Liver (tissue), 9 donors: ENCODE data around the gene CRYBG1. TPM values are rescaled to one million over a fixed set of nuclear protein-coding genes. Genes with fewer than 3 reads are reported as not detected.

Experiments
- DNase-seq: peaks from one replicate; pipeline ENCODE4 v3.0.0-alpha.2; 2017; ENCODE audit warnings: low spot score
- H3K27ac ChIP-seq, 2 donors: one replicate each; pipeline ENCODE4 v1.7.0; 2013; ENCODE audit warnings: inconsistent platforms in 2 of 2, low read length in 2 of 2, control low read depth in 1 of 2, low read depth in 1 of 2, mild to moderate bottlenecking in 1 of 2
- H3K27me3 ChIP-seq, 4 donors: one replicate each; pipeline versions ENCODE4 v1.6.1 to v1.7.0; 2013; ENCODE audit warnings: low read length in 3 of 4, inconsistent platforms in 1 of 4, mild to moderate bottlenecking in 1 of 4, moderate library complexity in 1 of 4; ENCODE audit not compliant: control insufficient read depth in 4 of 4, insufficient read depth in 4 of 4
- H3K36me3 ChIP-seq, 4 donors: one replicate each; pipeline versions ENCODE4 v1.6.1 to v1.7.0; 2013; ENCODE audit warnings: low read length in 3 of 4, mild to moderate bottlenecking in 3 of 4, low read depth in 1 of 4, moderate library complexity in 1 of 4; ENCODE audit not compliant: control insufficient read depth in 4 of 4, insufficient read depth in 3 of 4
- H3K4me1 ChIP-seq, 4 donors: one replicate each; pipeline versions ENCODE4 v1.6.1 to v1.7.0; 2013; ENCODE audit warnings: low read length in 3 of 4, mild to moderate bottlenecking in 3 of 4, moderate library complexity in 1 of 4; ENCODE audit not compliant: control insufficient read depth in 4 of 4, insufficient read depth in 4 of 4
- H3K4me3 ChIP-seq, 3 donors: one replicate each; pipeline versions ENCODE4 v1.6.1 to v1.7.0; 2013; ENCODE audit warnings: low read length in 3 of 3, control low read depth in 1 of 3, low read depth in 1 of 3, mild to moderate bottlenecking in 1 of 3
- H3K9ac ChIP-seq, 2 donors: one replicate each; pipeline ENCODE4 v1.7.0; 2013; ENCODE audit warnings: low read length in 2 of 2, mild to moderate bottlenecking in 2 of 2, moderate library complexity in 2 of 2, control low read depth in 1 of 2, low read depth in 1 of 2
- H3K9me3 ChIP-seq, 4 donors: one replicate each; pipeline versions ENCODE4 v1.6.1 to v1.7.0; 2013; ENCODE audit warnings: low read length in 3 of 4; ENCODE audit not compliant: control insufficient read depth in 4 of 4
- EGR1 ChIP-seq, 2 donors: IDR thresholded peaks; 2 replicates each; pipeline ENCODE4 v1.6.1; 2016 to 2018; ENCODE audit warnings: antibody characterized with exemption in 2 of 2, low read depth in 2 of 2
- FOXA1 ChIP-seq: IDR thresholded peaks from 2 replicates; pipeline ENCODE4 v1.6.1; 2016; ENCODE audit warnings: antibody characterized with exemption
- FOXA2 ChIP-seq: IDR thresholded peaks from 2 replicates; pipeline ENCODE4 v1.6.1; 2016; ENCODE audit warnings: antibody characterized with exemption
- GABPA ChIP-seq, 2 donors: IDR thresholded peaks in 1 of 2; conservative IDR thresholded peaks in 1 of 2; 2 replicates each; pipeline ENCODE4 v1.6.1; 2016; ENCODE audit warnings: antibody characterized with exemption in 2 of 2, mild to moderate bottlenecking in 1 of 2, moderate library complexity in 1 of 2
- HNF4A ChIP-seq, 2 donors: conservative IDR thresholded peaks; 2 replicates each; pipeline ENCODE4 v1.6.1; 2016; ENCODE audit warnings: antibody characterized with exemption in 2 of 2, mild to moderate bottlenecking in 2 of 2
- JUND ChIP-seq, 2 donors: IDR thresholded peaks; 2 replicates each; pipeline ENCODE4 v1.6.1; 2016; ENCODE audit warnings: antibody characterized with exemption in 2 of 2
- NR2F2 ChIP-seq: IDR thresholded peaks from 2 replicates; pipeline ENCODE4 v1.6.1; 2016; ENCODE audit warnings: antibody characterized with exemption
- RAD21 ChIP-seq, 2 donors: IDR thresholded peaks; 2 replicates each; pipeline ENCODE4 v1.6.1; 2016; ENCODE audit warnings: antibody characterized with exemption in 2 of 2, mild to moderate bottlenecking in 2 of 2
- RXRA ChIP-seq, 2 donors: IDR thresholded peaks; 2 replicates each; pipeline ENCODE4 v1.6.1; 2017 to 2018; ENCODE audit warnings: antibody characterized with exemption in 2 of 2, mild to moderate bottlenecking in 1 of 2
- SP1 ChIP-seq: IDR thresholded peaks from 2 replicates; pipeline ENCODE4 v1.6.1; 2018; ENCODE audit warnings: antibody characterized with exemption, mild to moderate bottlenecking
- TAF1 ChIP-seq: conservative IDR thresholded peaks from 2 replicates; pipeline ENCODE4 v1.6.1; 2016; ENCODE audit warnings: antibody characterized with exemption, mild to moderate bottlenecking
- YY1 ChIP-seq: IDR thresholded peaks from 2 replicates; pipeline ENCODE4 v1.6.1; 2016; ENCODE audit warnings: antibody characterized with exemption, mild to moderate bottlenecking
- WGBS: extraction: QIAGEN DNeasy Blood & Tissue Kit; methylation state at CpG from one replicate; pipeline ENCODE4 v1.1.7; 2013; 5-methylcytosine and 5-hydroxymethylcytosine counted together
- polyA plus RNA-seq, 2 donors: library from polyadenylated mRNA; stranded (reverse) in 1 of 2; unstranded in 1 of 2; fragments of 200-250 nt in 1 of 2; fragments of >200 nt in 1 of 2; fragmentation: Nextera tagmentation in 1 of 2; extraction: Ambion mirVana in 1 of 2; gene quantifications; one replicate each; pipeline versions ENCODE4 v1.2.1 to v1.2.3, GENCODE V29; 2013 to 2015
- total RNA-seq, 2 donors: library from RNA; depleted of rRNA; stranded (reverse); fragments of >200 nt; gene quantifications; one replicate each; pipeline ENCODE4 v1.2.3, GENCODE V29; 2014
- TF ChIP-seq, protein P1 (sequence below): IDR thresholded peaks from 2 replicates; pipeline ENCODE4 v1.6.1; 2016; ENCODE audit warnings: antibody characterized with exemption
- TF ChIP-seq, protein P2 (sequence below): IDR thresholded peaks from 2 replicates; pipeline ENCODE4 v1.6.1; 2016; ENCODE audit warnings: antibody characterized with exemption
- TF ChIP-seq, protein P3 (sequence below): IDR thresholded peaks from 2 replicates; pipeline ENCODE4 v1.6.1; 2016; ENCODE audit warnings: antibody characterized with exemption, mild to moderate bottlenecking
- TF ChIP-seq, protein P4 (sequence below): fragments of 150-350 bp; IDR thresholded peaks from 2 replicates; pipeline ENCODE4 v1.5.1; 2017; ENCODE audit warnings: improper control_type of control experiment, low read depth, low read length; ENCODE audit not compliant: missing input control
- donor health status: healthy.
- donor health status: healthy.
- donor health status: healthy.
- donor health status: healthy.
- donor health status: healthy.

Gene CRYBG1
- total and polyA plus RNA-seq, 4 donors: 2.3 to 8.7 (median 4.0) TPM

DNA sequence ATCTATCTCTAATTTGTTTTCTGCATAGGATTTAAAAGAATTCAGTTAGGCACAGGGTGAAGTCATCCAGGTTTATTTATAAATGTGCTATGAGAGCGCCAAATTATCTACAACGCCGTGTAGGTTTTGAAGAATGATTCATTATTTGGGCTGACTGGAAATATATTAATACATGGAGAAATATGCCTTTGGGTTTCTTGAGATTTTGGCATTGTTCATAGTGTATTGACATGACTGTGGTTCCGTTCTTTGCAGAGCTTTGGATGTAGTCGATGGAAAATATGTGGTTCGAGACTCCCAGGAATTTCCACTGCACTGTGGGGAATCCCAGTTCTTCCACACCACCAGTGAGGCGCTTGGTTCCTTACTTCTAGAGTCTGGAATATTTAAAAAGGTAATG is 90.9 kb downstream of the CRYBG1 start:
- no peak overlapping the region for H3K27ac ChIP-seq
- no peak overlapping the region for H3K9ac ChIP-seq
- H3K27me3 ChIP-seq: no peaks in the 10 kb centered on the region
- WGBS: 76% methylated on average over 7 of the region's 7 CpGs
- no peak overlapping the region for H3K4me3 ChIP-seq
- TF ChIP-seq, protein P1, sequence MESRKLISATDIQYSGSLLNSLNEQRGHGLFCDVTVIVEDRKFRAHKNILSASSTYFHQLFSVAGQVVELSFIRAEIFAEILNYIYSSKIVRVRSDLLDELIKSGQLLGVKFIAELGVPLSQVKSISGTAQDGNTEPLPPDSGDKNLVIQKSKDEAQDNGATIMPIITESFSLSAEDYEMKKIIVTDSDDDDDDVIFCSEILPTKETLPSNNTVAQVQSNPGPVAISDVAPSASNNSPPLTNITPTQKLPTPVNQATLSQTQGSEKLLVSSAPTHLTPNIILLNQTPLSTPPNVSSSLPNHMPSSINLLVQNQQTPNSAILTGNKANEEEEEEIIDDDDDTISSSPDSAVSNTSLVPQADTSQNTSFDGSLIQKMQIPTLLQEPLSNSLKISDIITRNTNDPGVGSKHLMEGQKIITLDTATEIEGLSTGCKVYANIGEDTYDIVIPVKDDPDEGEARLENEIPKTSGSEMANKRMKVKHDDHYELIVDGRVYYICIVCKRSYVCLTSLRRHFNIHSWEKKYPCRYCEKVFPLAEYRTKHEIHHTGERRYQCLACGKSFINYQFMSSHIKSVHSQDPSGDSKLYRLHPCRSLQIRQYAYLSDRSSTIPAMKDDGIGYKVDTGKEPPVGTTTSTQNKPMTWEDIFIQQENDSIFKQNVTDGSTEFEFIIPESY: no peak
- no peak for TF ChIP-seq FOXA1
- TF ChIP-seq HNF4A (conservative IDR thresholded peaks at IDR 0.05): no peak
- TF ChIP-seq GABPA (IDR thresholded peaks at IDR 0.05 in 1 of 2, conservative IDR thresholded peaks at IDR 0.05 in 1 of 2): no peak
- TF ChIP-seq, protein P2, sequence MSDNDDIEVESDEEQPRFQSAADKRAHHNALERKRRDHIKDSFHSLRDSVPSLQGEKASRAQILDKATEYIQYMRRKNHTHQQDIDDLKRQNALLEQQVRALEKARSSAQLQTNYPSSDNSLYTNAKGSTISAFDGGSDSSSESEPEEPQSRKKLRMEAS: no peak
- TF ChIP-seq YY1: no peak
- no peak for TF ChIP-seq EGR1 (IDR thresholded peaks at IDR 0.05; ENCODE audit: low read depth in 2 of 2)
- TF ChIP-seq, protein P3, sequence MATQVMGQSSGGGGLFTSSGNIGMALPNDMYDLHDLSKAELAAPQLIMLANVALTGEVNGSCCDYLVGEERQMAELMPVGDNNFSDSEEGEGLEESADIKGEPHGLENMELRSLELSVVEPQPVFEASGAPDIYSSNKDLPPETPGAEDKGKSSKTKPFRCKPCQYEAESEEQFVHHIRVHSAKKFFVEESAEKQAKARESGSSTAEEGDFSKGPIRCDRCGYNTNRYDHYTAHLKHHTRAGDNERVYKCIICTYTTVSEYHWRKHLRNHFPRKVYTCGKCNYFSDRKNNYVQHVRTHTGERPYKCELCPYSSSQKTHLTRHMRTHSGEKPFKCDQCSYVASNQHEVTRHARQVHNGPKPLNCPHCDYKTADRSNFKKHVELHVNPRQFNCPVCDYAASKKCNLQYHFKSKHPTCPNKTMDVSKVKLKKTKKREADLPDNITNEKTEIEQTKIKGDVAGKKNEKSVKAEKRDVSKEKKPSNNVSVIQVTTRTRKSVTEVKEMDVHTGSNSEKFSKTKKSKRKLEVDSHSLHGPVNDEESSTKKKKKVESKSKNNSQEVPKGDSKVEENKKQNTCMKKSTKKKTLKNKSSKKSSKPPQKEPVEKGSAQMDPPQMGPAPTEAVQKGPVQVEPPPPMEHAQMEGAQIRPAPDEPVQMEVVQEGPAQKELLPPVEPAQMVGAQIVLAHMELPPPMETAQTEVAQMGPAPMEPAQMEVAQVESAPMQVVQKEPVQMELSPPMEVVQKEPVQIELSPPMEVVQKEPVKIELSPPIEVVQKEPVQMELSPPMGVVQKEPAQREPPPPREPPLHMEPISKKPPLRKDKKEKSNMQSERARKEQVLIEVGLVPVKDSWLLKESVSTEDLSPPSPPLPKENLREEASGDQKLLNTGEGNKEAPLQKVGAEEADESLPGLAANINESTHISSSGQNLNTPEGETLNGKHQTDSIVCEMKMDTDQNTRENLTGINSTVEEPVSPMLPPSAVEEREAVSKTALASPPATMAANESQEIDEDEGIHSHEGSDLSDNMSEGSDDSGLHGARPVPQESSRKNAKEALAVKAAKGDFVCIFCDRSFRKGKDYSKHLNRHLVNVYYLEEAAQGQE: no peak
- no peak for TF ChIP-seq RXRA (IDR thresholded peaks at IDR 0.05)
- TF ChIP-seq, protein P4, sequence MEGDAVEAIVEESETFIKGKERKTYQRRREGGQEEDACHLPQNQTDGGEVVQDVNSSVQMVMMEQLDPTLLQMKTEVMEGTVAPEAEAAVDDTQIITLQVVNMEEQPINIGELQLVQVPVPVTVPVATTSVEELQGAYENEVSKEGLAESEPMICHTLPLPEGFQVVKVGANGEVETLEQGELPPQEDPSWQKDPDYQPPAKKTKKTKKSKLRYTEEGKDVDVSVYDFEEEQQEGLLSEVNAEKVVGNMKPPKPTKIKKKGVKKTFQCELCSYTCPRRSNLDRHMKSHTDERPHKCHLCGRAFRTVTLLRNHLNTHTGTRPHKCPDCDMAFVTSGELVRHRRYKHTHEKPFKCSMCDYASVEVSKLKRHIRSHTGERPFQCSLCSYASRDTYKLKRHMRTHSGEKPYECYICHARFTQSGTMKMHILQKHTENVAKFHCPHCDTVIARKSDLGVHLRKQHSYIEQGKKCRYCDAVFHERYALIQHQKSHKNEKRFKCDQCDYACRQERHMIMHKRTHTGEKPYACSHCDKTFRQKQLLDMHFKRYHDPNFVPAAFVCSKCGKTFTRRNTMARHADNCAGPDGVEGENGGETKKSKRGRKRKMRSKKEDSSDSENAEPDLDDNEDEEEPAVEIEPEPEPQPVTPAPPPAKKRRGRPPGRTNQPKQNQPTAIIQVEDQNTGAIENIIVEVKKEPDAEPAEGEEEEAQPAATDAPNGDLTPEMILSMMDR: no peak
- TF ChIP-seq SP1: no peak
- no peak for TF ChIP-seq RAD21 (IDR thresholded peaks at IDR 0.05)
- no peak for TF ChIP-seq JUND (IDR thresholded peaks at IDR 0.05)
- TF ChIP-seq TAF1: no peak
- TF ChIP-seq NR2F2: no peak
- no peak for DNase-seq
- H3K9me3 ChIP-seq: no peaks in the 10 kb centered on the region
- no peaks in the 10 kb centered on the region for H3K36me3 ChIP-seq
- peaks cover 0 to 12% (median 6%) of the 10 kb centered on the region in 4 donors for H3K4me1 ChIP-seq

DNA sequence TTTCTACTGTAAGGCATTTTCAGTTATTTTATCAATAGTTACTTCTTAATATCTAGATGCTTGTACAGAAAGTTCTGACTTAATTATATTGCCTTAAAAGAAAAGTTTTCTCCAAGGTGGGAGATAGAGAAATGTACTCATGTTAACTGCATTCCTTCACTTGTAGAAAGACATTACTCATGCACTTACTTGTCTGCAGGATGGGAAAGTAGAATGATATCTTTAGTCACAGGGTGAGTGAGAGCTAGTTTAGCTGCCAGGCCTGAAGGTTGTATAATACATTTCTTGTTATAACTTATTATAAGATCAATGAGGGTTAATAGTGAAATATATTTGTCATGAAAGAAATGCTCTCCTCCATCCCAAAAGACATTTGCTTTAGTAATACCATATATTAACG is 92.1 kb downstream of the CRYBG1 start:
- peaks cover 0 to 6% (median 2%) of the 10 kb centered on the region in 4 donors for H3K4me1 ChIP-seq
- H3K4me3 ChIP-seq: no peak overlapping the region
- no peak overlapping the region for H3K27ac ChIP-seq
- no peaks in the 10 kb centered on the region for H3K9me3 ChIP-seq
- DNase-seq: no peak
- no peaks in the 10 kb centered on the region for H3K36me3 ChIP-seq
- WGBS: 12% methylated on average over 1 of the region's 1 CpG
- no peaks in the 10 kb centered on the region for H3K27me3 ChIP-seq
- H3K9ac ChIP-seq: no peak overlapping the region
- TF ChIP-seq GABPA (IDR thresholded peaks at IDR 0.05 in 1 of 2, conservative IDR thresholded peaks at IDR 0.05 in 1 of 2) (no peak), HNF4A (conservative IDR thresholded peaks at IDR 0.05) (no peak), SP1 (no peak), YY1 (no peak), FOXA2 (no peak), TAF1 (no peak)
- TF ChIP-seq, protein P4: no peak
- TF ChIP-seq, protein P1: no peak
- TF ChIP-seq, protein P3: no peak
